Naive thymus-derived CD4-positive, alpha-beta T cell (primary cell): ENCODE data around the gene OCA2. TPM values are rescaled to one million over a fixed set of nuclear protein-coding genes. Genes with fewer than 3 reads are reported as not detected.
"Not testable (repeated sequence)": the region's sequence is repeated elsewhere in the genome, so short reads cannot be mapped to it uniquely, and the experiment has no call there.

ENCODE experiments used
- ATAC-seq: fragments of 150-1000 bp; cut with Tn5 transposase; 2 replicates; pipeline ENCODE4 v1.10.0; 2021; ENCODE audit warnings: mild to moderate bottlenecking, moderate library complexity
- CTCF ChIA-PET: fragments of 350-600 bp; sonication (Branson Sonifier 250); formaldehyde crosslinking; loops from one replicate; lab custom pipeline; 2021; ENCODE audit warnings: antibody characterized with exemption; lab: Charles Lee
- POLR2A ChIA-PET: fragments of 350-600 bp; sonication (Branson Sonifier 250); formaldehyde crosslinking; loops from one replicate; lab custom pipeline; 2021; ENCODE audit warnings: antibody characterized with exemption, inconsistent platforms; lab: Charles Lee
- DNase-seq, 9 donors: peaks; one replicate each; pipeline versions ENCODE4 v3.0.0 to v3.0.0-alpha.2; 2020 to 2022; ENCODE audit warnings: mixed read lengths in 1 of 9
- H3K27ac ChIP-seq: one replicate; pipeline ENCODE4 v1.7.0; 2013; ENCODE audit warnings: mild to moderate bottlenecking, low read depth, low read length, moderate library complexity
- H3K27me3 ChIP-seq, 2 donors: one replicate each; pipeline ENCODE4 v1.7.0; 2013; ENCODE audit warnings: low read length in 2 of 2, mild to moderate bottlenecking in 2 of 2, moderate library complexity in 2 of 2; ENCODE audit not compliant: control insufficient read depth in 2 of 2, insufficient read depth in 2 of 2
- H3K36me3 ChIP-seq, 3 experiments: 1 replicate in 2 of 3; 2 replicates in 1 of 3; pipeline ENCODE4 v1.7.0; 2013; ENCODE audit warnings: low read length in 3 of 3, mild to moderate bottlenecking in 3 of 3, moderate library complexity in 1 of 3; ENCODE audit not compliant: insufficient read depth in 3 of 3, control insufficient read depth in 2 of 3
- H3K4me1 ChIP-seq, 2 donors: one replicate each; pipeline ENCODE4 v1.7.0; 2013; ENCODE audit warnings: low read length in 2 of 2, mild to moderate bottlenecking in 2 of 2, moderate library complexity in 1 of 2; ENCODE audit not compliant: control insufficient read depth in 2 of 2, insufficient read depth in 2 of 2
- H3K4me3 ChIP-seq: 2 replicates; pipeline ENCODE4 v1.7.0; 2013; ENCODE audit warnings: mild to moderate bottlenecking, low read length
- H3K9me3 ChIP-seq, 3 experiments: 1 replicate in 2 of 3; 2 replicates in 1 of 3; pipeline ENCODE4 v1.7.0; 2013; ENCODE audit warnings: low read length in 3 of 3; ENCODE audit not compliant: control insufficient read depth in 2 of 3
- H3K27ac Mint-ChIP-seq, 9 donors: one replicate each; pipeline ENCODE4 v1.8.0; 2020 to 2022; ENCODE audit warnings: mixed read lengths in 9 of 9, mild to moderate bottlenecking in 8 of 9, moderate library complexity in 5 of 9, inconsistent platforms in 2 of 9
- H3K27me3 Mint-ChIP-seq, 5 donors: one replicate each; pipeline ENCODE4 v1.8.0; 2021 to 2022; ENCODE audit warnings: mixed read lengths in 5 of 5, mild to moderate bottlenecking in 1 of 5
- H3K36me3 Mint-ChIP-seq, 5 donors: one replicate each; pipeline ENCODE4 v1.8.0; 2020 to 2022; ENCODE audit warnings: mixed read lengths in 5 of 5, mild to moderate bottlenecking in 3 of 5, inconsistent platforms in 1 of 5
- H3K4me1 Mint-ChIP-seq, 7 donors: one replicate each; pipeline ENCODE4 v1.8.0; 2020 to 2022; ENCODE audit warnings: mixed read lengths in 7 of 7, mild to moderate bottlenecking in 3 of 7, inconsistent platforms in 1 of 7
- H3K4me3 Mint-ChIP-seq, 10 donors: one replicate each; pipeline ENCODE4 v1.8.0; 2020 to 2022; ENCODE audit warnings: mild to moderate bottlenecking in 10 of 10, mixed read lengths in 10 of 10, moderate library complexity in 6 of 10, inconsistent platforms in 2 of 10
- H3K9me3 Mint-ChIP-seq, 11 donors: one replicate each; pipeline ENCODE4 v1.8.0; 2020 to 2022; ENCODE audit warnings: mixed read lengths in 11 of 11, mild to moderate bottlenecking in 4 of 11, inconsistent platforms in 1 of 11, moderate library complexity in 1 of 11
- intact Hi-C, 2 donors: fragments of 100-400 bp; cut with micrococcal nuclease; formaldehyde crosslinking; loops; one replicate each; pipeline ENCODE4 v1.15.1; 2023
- polyA plus RNA-seq, 2 donors: library from polyadenylated mRNA; unstranded; fragments of 300-500 nt; fragmentation: Illumina TruSeq; gene quantifications; one replicate each; pipeline ENCODE4 v1.2.3, GENCODE V29; 2021
- total RNA-seq, 6 experiments: library from RNA in 5 of 6; stranded (reverse) in 5 of 6; gene quantifications; 1 replicate in 5 of 6; 2 replicates in 1 of 6; pipeline ENCODE4 v1.2.3 and lab custom pipeline; 2021 to 2026

Gene OCA2
- total and polyA plus RNA-seq, 7 experiments from 2014 or later = not detected

- Histone ChIP-seq H3K4me3 (no peak overlapping the region), H3K27ac (no peak overlapping the region), H3K27me3 (no peaks in the 10 kb centered on the region), H3K4me1 (no peaks in the 10 kb centered on the region), H3K36me3 (peaks cover 0 to 69% (median 5%) of the 10 kb centered on the region in 3 experiments), H3K9me3 (no peaks in the 10 kb centered on the region)
- no peak overlapping the region for H3K4me3 Mint-ChIP-seq
- no peak for ATAC-seq
- DNase-seq = no peak
- no peak overlapping the region for H3K27ac Mint-ChIP-seq
- H3K9me3 Mint-ChIP-seq = no peaks in the 10 kb centered on the region
- ChIA-PET CTCF (no interaction called here), POLR2A (no interaction called here)
- intact Hi-C loops = loop anchor here (10.0 kb wide), 3 partner anchors 603 to 1237 kb away; no protein-coding TSS in a partner anchor
- no peaks in the 10 kb centered on the region for H3K27me3 Mint-ChIP-seq
- peaks cover 6 to 57% (median 37%) of the 10 kb centered on the region in 5 donors for H3K36me3 Mint-ChIP-seq
- peaks cover 0 to 19% (median 6%) of the 10 kb centered on the region in 7 donors for H3K4me1 Mint-ChIP-seq
These were observed 23.2 kb upstream of the OCA2 start for GRCh38 chr15:28122038-28122949.

GRCh38 chr15:28121577-28121976, 22.5 kb upstream of the OCA2 start:
- H3K27me3 ChIP-seq, DNase-seq, POLR2A ChIA-PET, CTCF ChIA-PET, H3K4me3 Mint-ChIP-seq, H3K27ac Mint-ChIP-seq, H3K4me1 ChIP-seq, ATAC-seq, H3K27me3 Mint-ChIP-seq, H3K9me3 ChIP-seq, H3K9me3 Mint-ChIP-seq, H3K27ac ChIP-seq, H3K4me3 ChIP-seq: not testable (repeated sequence)
- intact Hi-C loops = loop anchor here (10.0 kb wide), 3 partner anchors 603 to 1237 kb away; no protein-coding TSS in a partner anchor
- H3K4me1 Mint-ChIP-seq = peaks cover 0 to 19% (median 6%) of the 10 kb centered on the region in 7 donors
- H3K36me3 Mint-ChIP-seq = peaks cover 6 to 56% (median 36%) of the 10 kb centered on the region in 5 donors
- peaks cover 0 to 76% (median 8%) of the 10 kb centered on the region in 3 experiments for H3K36me3 ChIP-seq

DNA sequence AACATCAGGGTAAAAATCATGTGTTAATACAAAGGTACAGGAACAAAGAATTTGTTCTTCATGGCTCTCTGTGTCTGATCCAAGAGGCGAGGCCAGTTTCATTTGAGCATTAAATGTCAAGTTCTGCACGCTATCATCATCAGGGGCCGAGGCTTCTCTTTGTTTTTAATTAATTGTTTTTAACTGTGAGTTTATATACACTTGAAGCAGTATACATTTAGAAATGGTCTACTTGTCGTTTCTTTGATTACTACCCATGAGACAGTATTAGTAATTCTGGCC, 21.2 kb upstream of the OCA2 start:
- Histone ChIP-seq H3K27ac (no peak overlapping the region), H3K4me3 (no peak overlapping the region), H3K9me3 (no peaks in the 10 kb centered on the region), H3K36me3 (peaks cover 0 to 89% (median 9%) of the 10 kb centered on the region in 3 experiments), H3K27me3 (no peaks in the 10 kb centered on the region), H3K4me1 (no peaks in the 10 kb centered on the region)
- peaks cover 6 to 65% (median 42%) of the 10 kb centered on the region in 5 donors for H3K36me3 Mint-ChIP-seq
- CTCF ChIA-PET = no interaction called here
- ATAC-seq = no peak
- H3K27ac Mint-ChIP-seq = no peak overlapping the region
- no peak for DNase-seq
- intact Hi-C loops = loop anchor here (10.0 kb wide), 3 partner anchors 605 to 1235 kb away; no protein-coding TSS in a partner anchor
- POLR2A ChIA-PET = no interaction called here
- peaks cover 0 to 13% (median 6%) of the 10 kb centered on the region in 7 donors for H3K4me1 Mint-ChIP-seq
- peaks cover 0 to 1% (median 0%) of the 10 kb centered on the region in 11 donors for H3K9me3 Mint-ChIP-seq
- no peak overlapping the region for H3K4me3 Mint-ChIP-seq
- H3K27me3 Mint-ChIP-seq = no peaks in the 10 kb centered on the region

- peaks cover 0 to 12% (median 6%) of the 10 kb centered on the region in 7 donors for H3K4me1 Mint-ChIP-seq
These were observed 19.4 kb upstream of the OCA2 start for GRCh38 chr15:28118531-28118930.

DNA sequence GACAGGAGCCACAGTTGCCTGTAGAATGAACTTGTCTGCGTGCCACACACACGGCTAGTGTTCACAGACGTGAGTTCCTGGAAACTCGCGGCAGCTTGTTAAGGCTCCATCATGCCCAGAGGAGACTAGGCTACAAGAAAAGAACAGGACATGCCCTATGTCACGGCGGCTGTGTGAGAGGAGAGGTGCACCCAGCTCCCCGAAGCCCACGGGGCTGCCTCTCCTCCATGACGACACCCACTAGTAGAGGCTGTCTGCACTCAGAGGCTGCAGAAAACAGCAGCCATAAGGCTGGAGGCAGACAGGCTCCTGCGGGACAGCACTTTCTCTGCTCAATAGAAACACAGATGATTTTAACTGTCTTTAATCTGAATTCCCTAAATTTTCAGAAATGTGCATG, 19.0 kb upstream of the OCA2 start:
- Mint-ChIP-seq H3K27ac (peak overlapping the region in 1 of 9 donors; percentile 55), H3K4me1 (peaks cover 0 to 7% (median 2%) of the 10 kb centered on the region in 7 donors), H3K4me3 (no peak overlapping the region), H3K9me3 (peaks cover 0 to 1% (median 0%) of the 10 kb centered on the region in 11 donors), H3K27me3 (no peaks in the 10 kb centered on the region), H3K36me3 (peaks cover 5 to 66% (median 38%) of the 10 kb centered on the region in 5 donors)
- Histone ChIP-seq H3K27ac (no peak overlapping the region), H3K27me3 (no peaks in the 10 kb centered on the region), H3K36me3 (peaks cover 0 to 93% (median 9%) of the 10 kb centered on the region in 3 experiments), H3K9me3 (no peaks in the 10 kb centered on the region), H3K4me3 (no peak overlapping the region), H3K4me1 (no peaks in the 10 kb centered on the region)
- POLR2A ChIA-PET = no interaction called here
- intact Hi-C loops = no loop called here
- no peak for ATAC-seq
- DNase-seq = no peak
- CTCF ChIA-PET = interaction anchor here (0.6 kb wide), 1 partner anchor 111 kb away, joined by 3 read pairs; no protein-coding TSS in a partner anchor

More at GRCh38 chr15:28118531-28118930, 19.4 kb upstream of the OCA2 start:
- Mint-ChIP-seq H3K4me3 (no peak overlapping the region), H3K9me3 (peaks cover 0 to 1% (median 0%) of the 10 kb centered on the region in 11 donors), H3K36me3 (peaks cover 9 to 66% (median 43%) of the 10 kb centered on the region in 5 donors), H3K27me3 (no peaks in the 10 kb centered on the region), H3K27ac (no peak overlapping the region)
- Histone ChIP-seq H3K4me1 (no peaks in the 10 kb centered on the region), H3K36me3 (peaks cover 0 to 92% (median 9%) of the 10 kb centered on the region in 3 experiments), H3K4me3 (no peak overlapping the region), H3K27ac (no peak overlapping the region), H3K27me3 (no peaks in the 10 kb centered on the region), H3K9me3 (no peaks in the 10 kb centered on the region)
- ATAC-seq (no peak), DNase-seq (no peak)
- intact Hi-C loops = no loop called here
- POLR2A ChIA-PET = no interaction called here
- CTCF ChIA-PET = no interaction called here

DNA sequence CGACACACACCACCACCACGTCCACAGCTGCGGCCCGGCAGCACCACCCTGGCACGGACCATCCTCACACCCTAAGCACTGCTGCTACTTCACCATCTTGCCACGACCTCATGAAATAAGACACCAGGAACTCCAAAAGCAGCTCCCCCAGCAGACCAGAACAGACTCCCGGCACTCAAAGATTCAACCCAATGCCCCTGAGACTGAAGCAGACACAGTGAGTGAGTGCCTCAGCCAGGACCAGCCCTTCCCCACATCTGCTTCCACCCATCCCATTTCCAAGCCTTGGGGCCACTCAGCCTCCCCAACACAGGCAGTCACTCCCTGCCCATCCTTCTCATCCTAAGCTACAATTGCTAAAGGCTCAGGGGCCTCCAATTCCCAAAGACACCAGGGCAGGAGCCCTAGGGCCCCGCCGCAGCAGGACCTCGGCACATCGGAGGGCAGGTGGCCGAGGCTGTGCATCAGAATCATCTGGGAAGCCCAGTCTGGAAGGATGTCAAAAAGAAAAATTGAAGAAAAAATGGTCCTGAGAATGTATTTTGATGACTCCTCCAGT, 18.4 kb upstream of the OCA2 start:
- no peaks in the 10 kb centered on the region for H3K4me1 ChIP-seq
- Mint-ChIP-seq H3K36me3 (peaks cover 5 to 66% (median 36%) of the 10 kb centered on the region in 5 donors), H3K4me3 (no peak overlapping the region), H3K27me3 (no peaks in the 10 kb centered on the region), H3K4me1 (peaks cover 0 to 6% (median 0%) of the 10 kb centered on the region in 7 donors), H3K9me3 (peaks cover 0 to 1% (median 0%) of the 10 kb centered on the region in 11 donors), H3K27ac (peak overlapping the region in 2 of 9 donors; percentile 31 to 55)
- POLR2A ChIA-PET = no interaction called here
- CTCF ChIA-PET = interaction anchor here (0.6 kb wide), 1 partner anchor 110 kb away, joined by 3 read pairs; no protein-coding TSS in a partner anchor
- H3K36me3 ChIP-seq = peaks cover 0 to 93% (median 9%) of the 10 kb centered on the region in 3 experiments
- intact Hi-C loops = no loop called here
- no peaks in the 10 kb centered on the region for H3K9me3 ChIP-seq
- no peak for ATAC-seq
- no peak overlapping the region for H3K27ac ChIP-seq
- DNase-seq = no peak
- H3K27me3 ChIP-seq = no peaks in the 10 kb centered on the region
- no peak overlapping the region for H3K4me3 ChIP-seq
